CD4-positive, alpha-beta T cell treated with Interleukin-17A for 4 hours (primary cell): ENCODE results near the gene DDRGK1.

Experiments used
- DNase-seq: peaks from one replicate; pipeline ENCODE4 v3.0.0-alpha.2; 2020; ENCODE audit warnings: mixed read lengths

The DDRGK1 gene

GRCh38 chr20:3204124-3204794 lies at the start of gene DDRGK1:
TSS of gene DDRGK1 (minus strand) at chr20:3204682. CDS start at chr20:3204627, 55 bp downstream.
- peak; percentile 94 for DNase-seq

DNA sequence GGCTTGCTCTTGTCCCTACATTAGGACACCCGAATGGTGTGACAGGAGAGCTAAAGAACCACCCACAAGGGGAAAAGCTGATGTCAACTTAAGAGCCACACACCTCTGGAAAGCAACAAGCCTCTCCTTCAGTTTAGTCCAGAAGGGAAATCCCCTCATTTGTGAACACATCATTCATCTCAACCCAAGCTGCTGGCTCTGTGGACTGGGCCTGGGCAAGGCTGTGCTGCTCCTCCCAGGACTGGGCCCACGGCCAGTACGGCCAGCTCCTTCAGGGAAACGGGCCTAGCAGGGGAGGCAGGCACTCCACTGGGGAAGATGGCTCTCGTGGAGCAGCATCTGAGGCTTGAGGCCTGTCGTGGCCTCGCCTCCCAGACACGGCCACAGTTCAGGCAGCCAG lies 47.3 kb upstream of the DDRGK1 start:
- DNase-seq: no peak

- no peak for DNase-seq
Measured at GRCh38 chr20:3250091-3250504, 45.6 kb upstream of the DDRGK1 start.

DNA sequence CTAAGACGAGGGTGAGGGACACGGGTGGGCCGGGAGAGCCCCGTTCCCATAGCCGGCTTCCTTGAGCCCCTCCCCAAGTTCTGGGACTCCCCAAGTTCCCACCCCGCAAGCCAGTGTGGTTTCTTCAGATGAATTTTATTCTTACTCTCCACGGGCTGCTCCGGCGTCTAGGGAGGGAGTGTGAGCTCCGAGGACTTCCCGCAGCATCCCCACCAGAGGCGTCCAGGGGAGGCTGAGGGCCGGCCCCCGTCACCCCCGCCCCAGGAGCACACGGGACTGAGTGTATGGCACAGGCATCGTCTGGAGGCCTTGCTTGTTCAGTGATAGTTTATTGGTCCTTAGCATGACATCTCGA lies 44.5 kb upstream of the DDRGK1 start:
- DNase-seq: no peak

DNA sequence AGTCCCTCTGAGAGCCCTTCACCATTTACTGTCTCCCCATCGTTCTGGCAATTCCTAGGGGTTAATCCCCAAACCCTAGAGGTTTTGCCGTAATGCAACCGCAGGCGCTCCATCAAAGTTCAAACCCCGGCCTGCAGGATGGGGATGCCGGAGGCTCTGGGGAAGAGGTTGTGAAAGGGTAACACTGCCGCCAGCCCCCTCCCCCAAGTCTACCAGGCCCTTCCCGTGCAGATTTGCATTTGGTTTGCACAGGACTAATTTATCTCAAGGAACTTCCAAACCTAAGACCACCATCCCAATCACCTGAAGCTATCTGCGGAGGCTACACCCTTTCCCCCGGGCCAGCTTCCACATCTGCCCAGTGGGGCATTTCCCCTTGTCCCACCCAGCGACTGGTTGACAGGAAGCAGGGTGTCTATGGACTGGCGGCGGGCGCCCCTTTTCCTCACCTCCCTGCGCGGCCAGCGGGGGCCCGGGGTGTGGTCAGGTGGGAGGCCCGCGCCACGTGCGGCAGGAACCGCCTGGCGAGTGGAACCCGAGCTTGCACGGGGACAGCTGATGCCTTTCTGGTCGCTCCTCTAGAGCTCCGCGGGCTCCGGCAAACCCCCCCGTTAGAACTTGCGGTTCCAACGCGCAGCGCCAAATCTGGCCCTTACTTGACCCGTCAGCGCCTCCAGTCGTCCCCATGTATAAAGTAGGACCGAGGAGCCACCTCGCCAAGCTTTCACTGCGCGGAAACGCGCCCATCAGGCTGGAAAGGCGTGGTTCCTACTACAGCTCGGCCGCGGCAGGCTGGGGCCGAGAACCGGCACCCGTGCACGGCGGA lies 43.9 kb upstream of the DDRGK1 start:
- peak; percentile 20 for DNase-seq

DNA sequence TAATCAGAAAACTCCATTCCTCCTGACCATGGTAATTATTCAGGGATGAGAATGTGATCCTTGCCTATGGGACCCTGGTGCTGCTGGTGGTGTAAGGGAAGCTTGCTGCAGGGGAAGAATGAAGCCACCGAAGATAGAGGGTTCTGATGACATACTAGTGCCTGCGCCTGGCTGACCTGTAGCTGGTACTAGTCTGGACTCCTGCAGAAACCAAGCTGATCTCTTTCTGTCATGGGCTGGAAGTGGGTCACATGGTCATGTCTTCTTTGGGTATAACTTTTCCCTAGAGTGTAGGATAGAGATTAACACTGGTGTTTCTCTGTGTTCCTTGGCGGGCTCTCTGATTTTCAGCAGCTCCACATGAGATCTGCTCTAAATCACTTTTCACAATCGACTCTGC lies 43.2 kb upstream of the DDRGK1 start:
- no peak for DNase-seq

DNA sequence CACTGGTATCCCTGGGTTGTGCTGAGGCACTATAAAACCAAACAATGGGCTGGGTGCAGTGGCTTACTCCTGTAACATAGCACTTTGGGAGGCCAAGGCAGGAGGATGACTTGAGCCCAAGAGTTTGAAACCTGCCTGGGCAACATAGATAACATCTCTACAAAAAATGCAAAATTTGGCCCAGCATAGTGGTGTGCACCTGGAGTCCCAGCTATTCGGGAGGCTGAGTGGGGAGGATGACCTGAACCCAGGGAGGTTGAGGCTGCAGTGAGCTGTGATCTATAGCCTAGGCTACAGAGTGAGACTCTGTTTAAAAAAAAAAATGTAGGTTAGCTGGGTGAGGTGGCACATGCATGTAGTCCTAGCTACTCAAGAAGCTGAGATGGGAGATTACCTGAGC lies 42.2 kb upstream of the DDRGK1 start:
- DNase-seq: no peak

- no peak for DNase-seq
Measured at GRCh38 chr20:3245711-3246110, 41.2 kb upstream of the DDRGK1 start.

- DNase-seq: no peak
Measured at GRCh38 chr20:3245156-3245555, 40.7 kb upstream of the DDRGK1 start.

- no peak for DNase-seq
Measured at GRCh38 chr20:3244613-3245012, 40.1 kb upstream of the DDRGK1 start.

GRCh38 chr20:3243718-3244358 lies 39.4 kb upstream of the DDRGK1 start:
- DNase-seq: no peak

- no peak for DNase-seq
Measured at GRCh38 chr20:3242172-3242692, 37.8 kb upstream of the DDRGK1 start.

DNA sequence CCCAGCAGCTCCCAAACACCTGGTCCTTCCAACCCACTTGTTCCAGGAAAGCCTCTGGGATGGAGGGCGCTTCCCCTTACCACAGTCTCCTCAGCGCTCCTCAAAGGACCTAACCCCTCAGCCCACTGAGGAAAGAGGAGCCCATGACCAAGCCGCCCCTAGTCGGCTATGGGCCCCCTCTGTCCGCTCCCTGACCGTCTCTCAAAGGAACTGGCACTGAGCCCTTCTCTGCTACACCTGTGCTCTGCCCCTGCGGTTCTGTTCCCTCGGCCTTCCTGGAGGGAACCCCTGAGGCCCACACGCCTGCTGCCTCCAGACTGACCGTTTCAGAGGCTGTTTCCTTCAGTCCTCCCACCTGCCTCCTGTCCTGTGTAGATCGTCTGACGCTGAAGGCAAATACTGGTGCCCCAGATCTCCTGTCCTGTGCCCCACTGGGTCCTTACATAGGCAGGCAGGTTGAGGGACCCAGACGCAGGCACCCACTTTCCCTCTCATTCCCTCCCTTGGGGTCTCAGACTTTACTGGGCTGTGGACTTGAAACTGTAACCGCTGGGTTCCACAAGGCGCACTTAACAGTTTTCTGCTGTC lies 36.4 kb upstream of the DDRGK1 start:
- no peak for DNase-seq

DNA sequence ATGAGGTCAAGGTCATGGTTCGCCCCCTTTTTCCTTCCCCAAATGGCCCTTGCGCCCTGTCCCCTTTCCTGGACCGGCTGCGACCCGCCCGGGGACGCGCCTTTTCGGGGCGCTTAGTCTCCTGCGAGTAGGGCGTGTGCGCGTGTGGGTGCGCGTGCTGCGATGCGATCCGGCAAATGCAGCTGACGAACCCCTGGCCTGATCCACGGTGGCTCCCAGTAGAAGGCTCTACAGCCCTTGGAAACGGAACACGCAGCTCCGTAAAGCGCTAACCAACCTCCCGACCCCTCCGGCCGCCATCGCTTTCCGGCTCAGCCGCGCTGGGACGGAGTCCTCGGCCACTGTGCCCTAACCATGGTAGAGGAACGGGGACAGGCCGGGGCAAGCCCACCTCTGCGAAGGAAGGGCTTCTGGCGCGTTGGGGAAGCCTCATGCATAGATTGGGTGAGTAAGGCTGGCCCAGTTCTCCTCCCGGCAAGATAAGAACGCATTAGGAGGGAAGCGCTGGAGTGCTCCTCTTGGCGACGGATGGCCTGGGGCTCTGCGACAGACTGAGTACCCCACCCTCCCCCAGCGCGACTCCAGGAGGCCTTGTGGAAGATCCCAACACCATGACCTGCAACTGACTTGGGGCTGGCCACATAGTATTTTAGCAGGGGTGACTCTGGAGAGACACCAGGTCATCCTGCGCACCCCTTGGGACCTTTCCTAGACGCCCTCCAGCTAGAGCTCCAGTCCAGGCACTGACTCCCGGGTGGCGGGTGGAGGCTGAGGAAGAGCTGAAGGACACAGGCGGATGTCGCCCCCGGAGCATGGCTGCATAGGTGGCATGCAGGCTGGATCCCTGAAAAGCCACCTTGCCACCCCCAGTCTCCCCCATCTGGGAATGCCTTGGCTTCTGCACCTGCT lies 35.6 kb upstream of the DDRGK1 start:
- peak; percentile 14 for DNase-seq

DNA sequence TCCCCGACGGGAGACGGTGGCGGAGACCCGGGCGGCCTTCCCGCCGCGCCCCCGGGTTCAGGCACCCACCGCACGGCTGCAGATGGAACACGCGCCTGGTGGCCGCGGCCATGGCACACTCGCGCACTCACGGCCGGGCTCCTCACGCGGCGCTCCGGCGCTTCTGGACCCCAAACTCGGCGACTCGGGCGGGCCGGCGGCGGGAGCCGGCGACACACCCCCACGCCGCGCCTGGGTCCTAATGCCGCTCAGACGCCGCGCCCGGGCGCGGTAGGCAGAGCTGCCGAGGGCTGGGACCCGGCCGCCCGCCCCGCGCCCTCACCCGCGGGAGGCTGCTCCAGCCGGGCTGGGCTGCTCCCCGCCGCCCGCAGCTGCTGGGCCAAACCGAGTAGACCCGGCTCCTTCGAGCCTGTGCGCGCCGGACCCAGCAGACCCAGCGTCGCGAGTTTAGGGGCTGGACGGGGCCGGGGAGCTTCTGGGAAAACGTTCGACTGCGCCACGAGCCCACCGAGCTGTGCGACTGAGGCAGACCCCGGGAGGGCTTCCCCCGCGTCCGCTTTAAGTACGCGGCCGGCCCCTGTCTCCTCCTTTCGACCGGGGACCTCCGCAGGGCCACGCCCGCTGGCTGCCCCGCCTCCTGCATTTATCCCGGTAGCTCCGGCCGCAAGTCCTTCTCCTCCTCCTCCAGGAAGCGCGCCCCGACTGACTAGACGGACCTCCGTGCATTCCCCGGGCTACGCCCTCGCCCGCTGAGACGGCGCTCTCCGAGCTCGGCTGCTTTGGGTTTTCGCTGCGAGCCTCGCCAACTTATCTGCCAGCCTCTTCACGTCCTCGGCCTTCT lies 34.8 kb upstream of the DDRGK1 start, which contains the start of gene SLC4A11:
Gene SLC4A11 (minus strand): TSS at position 165 of the 841 bp plus-strand sequence. CDS start 53 bp downstream, at position 112.
- peak; percentile 52 for DNase-seq

GRCh38 chr20:3238616-3239025 lies 34.1 kb upstream of the DDRGK1 start:
- DNase-seq: peak; percentile 62

DNA sequence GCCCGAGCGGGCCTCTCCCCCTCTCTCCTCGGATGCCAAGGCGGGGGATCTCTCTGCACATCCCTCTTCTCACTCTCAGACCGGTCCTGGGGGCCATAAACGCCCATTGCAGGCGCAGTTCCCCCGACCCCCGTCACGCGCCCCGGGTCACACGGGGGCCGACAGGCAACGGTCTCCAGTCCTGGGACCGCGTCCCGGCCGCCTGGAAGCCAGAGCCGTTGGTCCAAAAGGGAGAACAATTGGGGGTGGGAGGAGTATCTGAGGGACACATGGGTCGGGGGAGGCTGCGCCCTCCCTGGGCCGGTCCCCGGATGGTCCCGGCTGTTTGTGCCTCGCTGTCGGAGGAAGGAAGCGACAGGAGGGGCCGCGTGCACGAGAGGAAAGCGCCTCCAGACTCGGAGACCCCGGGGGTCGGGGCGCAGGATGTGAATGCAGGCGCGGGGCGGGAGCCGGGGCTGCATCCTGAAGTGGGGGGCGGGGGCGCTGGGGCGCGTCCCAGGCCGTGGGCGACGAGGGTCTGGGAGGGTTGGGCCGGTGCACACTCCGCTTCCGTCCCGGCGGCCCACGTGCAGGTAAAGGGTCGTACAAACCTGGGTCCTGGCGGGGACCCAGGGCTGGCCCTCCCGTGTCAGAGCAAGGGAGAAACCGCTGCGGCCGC lies 33.6 kb upstream of the DDRGK1 start:
- DNase-seq: peak; percentile 29

- no peak for DNase-seq
Measured at GRCh38 chr20:3237011-3237957, 32.8 kb upstream of the DDRGK1 start.

DNA sequence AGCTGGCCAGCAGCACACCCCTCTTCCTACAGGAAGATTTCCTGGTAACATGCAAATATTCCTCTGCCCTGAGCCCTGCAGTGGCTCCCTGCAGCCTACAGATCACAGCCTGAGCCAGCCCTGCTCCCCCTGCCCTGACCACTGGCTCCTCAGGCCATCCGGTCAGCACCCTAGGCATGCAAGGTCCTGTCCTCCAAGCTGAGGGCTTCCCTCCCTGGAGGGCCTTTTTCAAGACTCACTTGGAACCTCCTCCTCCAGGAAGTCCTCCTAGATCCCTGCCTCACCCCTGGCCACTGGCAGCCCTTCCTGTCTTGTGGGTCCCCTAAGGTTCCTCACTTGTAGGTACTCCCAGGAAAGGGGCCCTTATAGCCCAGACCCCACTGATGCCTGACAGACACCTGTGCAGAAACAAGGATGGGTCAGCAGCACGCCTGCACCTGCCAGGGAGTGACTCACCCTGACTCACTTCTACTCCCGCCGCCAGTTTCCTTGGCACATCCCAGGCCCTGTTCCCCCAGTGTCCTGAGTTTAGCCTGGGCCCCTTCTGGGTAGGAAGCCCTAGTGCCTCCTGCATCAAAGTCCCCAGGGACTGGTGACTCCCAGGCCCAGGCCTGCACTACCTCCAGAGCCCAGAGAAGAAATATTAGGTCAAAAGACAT lies 31.3 kb upstream of the DDRGK1 start:
- DNase-seq: no peak
